ENCODE results near the gene AK9.

DNA sequence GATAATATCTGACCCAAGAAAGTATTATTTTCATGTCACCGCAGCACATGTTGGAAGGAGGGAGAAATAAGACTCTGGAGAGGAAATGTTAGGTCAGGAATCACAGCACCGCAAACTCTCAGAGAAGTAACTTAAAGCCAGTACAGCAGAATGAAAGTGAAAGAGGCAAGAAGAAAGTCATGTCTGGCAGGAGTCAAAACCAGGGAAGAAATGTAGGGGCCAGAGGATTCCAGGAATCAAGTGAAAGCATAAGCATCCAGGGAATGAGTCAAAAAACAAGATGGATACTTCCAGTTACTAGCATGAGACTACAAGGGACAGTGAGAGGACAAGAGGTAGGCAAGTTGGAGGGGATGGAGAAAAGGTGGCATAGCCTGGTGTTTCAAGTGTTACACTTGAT is 80.4 kb downstream of the AK9 start:
- no peak for TF ChIP-seq POLR2AphosphoS5 (IDR thresholded peaks at IDR 0.05; ENCODE audit: borderline replicate concordance, low read depth, low read length)
- no peak for TF ChIP-seq EZH2 (IDR thresholded peaks at IDR 0.05)
- no peak for TF ChIP-seq FOXP2 (optimal IDR thresholded peaks at IDR 0.05; ENCODE audit: control extremely low read depth, extremely low read length, insufficient read depth)

Data from SK-N-MC (cell line).